Activated T-cell treated with anti-CD3 and anti-CD28 coated beads for 1 hour (primary cell): Measurements from ENCODE around the gene FOXN1.

Source experiments
- DNase-seq: peaks from one replicate; pipeline ENCODE4 v3.0.0-alpha.2; 2020; ENCODE audit warnings: low read depth

Gene FOXN1

GRCh38 chr17:28477928-28478327, 28.2 kb upstream of the FOXN1 start:
- DNase-seq, result no peak

GRCh38 chr17:28478712-28479615, 27.2 kb upstream of the FOXN1 start:
- no peak for DNase-seq

- DNase-seq, result no peak
These were observed 25.9 kb upstream of the FOXN1 start for GRCh38 chr17:28480278-28480677.

- DNase-seq, result no peak
These were observed 25.2 kb upstream of the FOXN1 start for GRCh38 chr17:28480799-28481571.

GRCh38 chr17:28482551-28483199, 23.5 kb upstream of the FOXN1 start:
- DNase-seq, result no peak

- no peak for DNase-seq
These were observed 21.9 kb upstream of the FOXN1 start for GRCh38 chr17:28484296-28484695.

GRCh38 chr17:28485049-28485448, 21.1 kb upstream of the FOXN1 start:
- no peak for DNase-seq

GRCh38 chr17:28487881-28488532, 18.1 kb upstream of the FOXN1 start:
- no peak for DNase-seq

- no peak for DNase-seq
These were observed 17.4 kb upstream of the FOXN1 start for GRCh38 chr17:28488533-28489276.

GRCh38 chr17:28491286-28491685, 14.9 kb upstream of the FOXN1 start:
- no peak for DNase-seq

- DNase-seq, result no peak
These were observed 14.3 kb upstream of the FOXN1 start for GRCh38 chr17:28491860-28492259.

- DNase-seq, result no peak
These were observed 13.5 kb upstream of the FOXN1 start for GRCh38 chr17:28492352-28493310.

GRCh38 chr17:28493460-28493859, 12.7 kb upstream of the FOXN1 start:
- DNase-seq, result no peak

GRCh38 chr17:28494445-28495188, 11.5 kb upstream of the FOXN1 start:
- DNase-seq, result peak; percentile 78

GRCh38 chr17:28495635-28496034, 10.5 kb upstream of the FOXN1 start:
- DNase-seq, result no peak

- no peak for DNase-seq
These were observed 8.2 kb upstream of the FOXN1 start for GRCh38 chr17:28497931-28498330.

GRCh38 chr17:28498652-28499363, 7.3 kb upstream of the FOXN1 start:
- DNase-seq, result no peak

GRCh38 chr17:28499364-28499664, 6.8 kb upstream of the FOXN1 start:
- DNase-seq, result no peak
